Measurements from ENCODE around the gene CSNK1D. TPM values are rescaled to one million over a fixed set of nuclear protein-coding genes. Genes with fewer than 3 reads are reported as not detected.
A peak's percentile ranks its signal among the peaks of the same experiment; 100 is the strongest.

The CSNK1D gene
- total and polyA plus RNA-seq, 2 experiments from 2014 or later = 55.3 to 66.4 TPM

DNA sequence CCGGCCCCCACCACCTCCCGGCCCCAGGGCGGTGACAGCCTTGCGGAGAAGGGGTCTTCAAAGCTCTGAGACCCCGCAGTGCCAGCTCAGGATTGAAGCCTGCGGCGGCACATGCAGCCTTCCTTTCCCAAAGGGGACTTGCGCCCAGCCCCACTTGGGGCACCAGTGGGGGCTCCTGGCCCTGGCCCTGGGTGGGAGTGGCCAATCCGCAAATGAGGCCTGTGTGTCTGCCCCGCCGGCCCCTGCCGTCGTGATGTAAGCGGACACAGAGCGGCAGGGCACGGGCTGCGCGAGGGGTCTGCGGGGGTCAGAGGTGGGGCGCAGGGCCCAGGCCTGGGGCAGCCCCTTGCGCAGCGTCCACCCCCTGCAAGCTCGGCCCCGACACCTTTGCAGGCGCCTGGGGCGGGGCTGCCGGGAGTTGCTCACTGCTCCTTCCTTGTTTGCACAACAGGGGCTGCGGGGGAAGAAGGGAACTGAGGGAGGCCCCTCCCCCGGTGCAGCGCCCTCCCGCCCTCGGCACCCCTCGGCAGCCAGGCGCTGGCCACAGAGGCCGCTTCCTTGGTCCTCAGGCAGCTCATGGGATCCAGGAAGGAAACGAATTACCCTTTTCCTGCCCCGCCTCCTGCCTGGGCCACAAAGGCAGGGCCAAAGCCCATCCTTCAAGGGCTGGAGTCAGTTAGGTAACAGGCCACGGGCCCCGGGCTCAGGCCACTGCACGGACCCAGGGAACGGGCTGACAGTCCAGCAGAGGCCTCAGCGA is 41.8 kb downstream of the CSNK1D start (continued):
- TF ChIP-seq, protein P1, sequence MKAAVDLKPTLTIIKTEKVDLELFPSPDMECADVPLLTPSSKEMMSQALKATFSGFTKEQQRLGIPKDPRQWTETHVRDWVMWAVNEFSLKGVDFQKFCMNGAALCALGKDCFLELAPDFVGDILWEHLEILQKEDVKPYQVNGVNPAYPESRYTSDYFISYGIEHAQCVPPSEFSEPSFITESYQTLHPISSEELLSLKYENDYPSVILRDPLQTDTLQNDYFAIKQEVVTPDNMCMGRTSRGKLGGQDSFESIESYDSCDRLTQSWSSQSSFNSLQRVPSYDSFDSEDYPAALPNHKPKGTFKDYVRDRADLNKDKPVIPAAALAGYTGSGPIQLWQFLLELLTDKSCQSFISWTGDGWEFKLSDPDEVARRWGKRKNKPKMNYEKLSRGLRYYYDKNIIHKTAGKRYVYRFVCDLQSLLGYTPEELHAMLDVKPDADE (IDR thresholded peaks at IDR 0.05) = 0 out of 2 replicates have a peak, but pooled peaks have one; percentile 12

DNA sequence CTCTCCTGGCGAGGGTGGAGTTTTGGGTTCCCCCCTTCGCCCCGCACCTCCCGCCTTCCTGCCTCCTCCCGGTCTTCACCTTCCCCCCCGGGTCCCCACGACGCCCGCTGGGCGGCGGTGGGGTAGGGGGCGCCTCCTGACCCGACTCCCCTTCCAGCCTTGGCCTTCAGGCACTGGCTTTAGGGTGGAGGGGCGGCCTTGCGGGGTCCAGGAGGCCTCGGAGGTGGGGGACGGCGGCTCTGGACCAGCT is 42.3 kb downstream of the CSNK1D start:
- Histone ChIP-seq H3K4me2 (peak overlapping the region; percentile 90), H3K27ac (ENCODE audit: low read depth) (no peak overlapping the region), H3K36me3 (ENCODE audit: insufficient read depth) (no peaks in the 10 kb centered on the region), H3K4me1 (ENCODE audit: insufficient read depth) (no peaks in the 10 kb centered on the region), H3K79me2 (replicated peaks; ENCODE audit: insufficient read depth) (no peaks in the 10 kb centered on the region), H3K4me3 (peak overlapping the region; percentile 66), H2AFZ (peak overlapping the region; percentile 95), H3F3A (replicated peaks; ENCODE audit: low read depth) (no peaks in the 10 kb centered on the region), H3K27me3 (ENCODE audit: insufficient read depth) (peaks cover 51% of the 10 kb centered on the region), H4K20me1 (replicated peaks; ENCODE audit: insufficient read depth) (no peaks in the 10 kb centered on the region; the same call in 1 of the 2 replicates), H3K9me2 (ENCODE audit: insufficient read depth) (no peaks in the 10 kb centered on the region)
- Mint-ChIP-seq H3K9me3 (no peaks in the 10 kb centered on the region), H3K27ac (no peak overlapping the region), H3K4me1 (0 out of 3 replicates have a peak, but pooled peaks cover 3% of the 10 kb centered on the region), H3K4me3 (no peak overlapping the region; the same call in 2 of the 3 replicates), H3K36me3 (ENCODE audit: low read depth) (no peaks in the 10 kb centered on the region), H3K27me3 (ENCODE audit: insufficient read depth, low read depth, poor library complexity) (peaks cover 38% of the 10 kb centered on the region)
- no peak for TF ChIP-seq EZH2 (IDR thresholded peaks at IDR 0.05; ENCODE audit: low read depth, unreplicated experiment)
- no peak for TF ChIP-seq JUNB (IDR thresholded peaks at IDR 0.05; ENCODE audit: unreplicated experiment)
- TF ChIP-seq POLR2AphosphoS5 (IDR thresholded peaks at IDR 0.05; ENCODE audit: low read depth) = 0 out of 2 replicates have a peak, but pooled peaks have one; percentile 8
- peak; percentile 2 for ATAC-seq
- DNase-seq (ENCODE audit: low spot score) = no peak

DNA sequence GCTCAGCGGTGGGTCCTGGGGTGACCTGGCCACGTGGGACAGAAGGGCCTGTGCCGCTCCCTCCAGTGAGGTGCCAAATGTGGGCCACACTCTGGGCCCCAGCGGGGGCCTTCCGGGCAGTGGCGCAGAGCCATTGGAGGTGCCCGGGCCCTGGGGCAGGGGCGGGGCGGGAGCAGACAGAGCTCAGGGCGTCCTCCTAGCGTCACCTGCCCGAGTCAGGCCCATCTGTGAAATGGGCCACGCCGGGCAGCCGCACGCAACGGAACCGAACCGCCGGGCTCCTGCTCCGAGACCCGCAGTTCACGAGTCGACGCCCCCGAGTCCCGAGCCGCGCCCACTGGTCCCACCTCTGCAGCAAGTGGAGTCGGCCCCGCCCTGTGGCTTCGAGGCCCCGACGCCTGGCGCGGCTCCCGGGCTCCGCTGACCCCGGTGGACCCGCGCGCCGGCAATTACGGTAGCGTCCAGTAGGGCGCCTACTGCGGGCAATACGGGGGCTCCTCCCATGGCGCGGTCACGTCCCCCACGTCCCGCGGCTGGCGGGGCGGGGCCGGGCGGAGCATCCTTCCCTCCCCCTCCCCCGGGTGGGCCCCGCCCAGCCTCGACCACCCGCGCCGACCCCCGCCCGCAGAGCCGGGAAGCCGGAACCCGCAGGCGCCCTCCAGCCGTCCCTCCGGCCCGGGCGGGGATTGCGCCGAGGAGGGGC is 42.7 kb downstream of the CSNK1D start:
- H3K27ac ChIP-seq (ENCODE audit: low read depth) = no peak overlapping the region
- no peaks in the 10 kb centered on the region for H3K9me3 Mint-ChIP-seq
- ATAC-seq = peak; percentile 48
- H3K79me2 ChIP-seq (replicated peaks; ENCODE audit: insufficient read depth) = no peaks in the 10 kb centered on the region
- TF ChIP-seq CREB1 (CRISPR knock-in tag; IDR thresholded peaks at IDR 0.05; ENCODE audit: low read depth) (0 out of 2 replicates have a peak, but pooled peaks have one; percentile 38), NANOG (IDR thresholded peaks at IDR 0.05; ENCODE audit: borderline replicate concordance) (no peak), EZH2 (IDR thresholded peaks at IDR 0.05; ENCODE audit: low read depth, unreplicated experiment) (no peak), CTCF (conservative IDR thresholded peaks at IDR 0.05; ENCODE audit: low read depth in 2 of 2) (0 out of 4 replicates have a peak, but pooled peaks have one; percentile 12), POLR2AphosphoS5 (IDR thresholded peaks at IDR 0.05; ENCODE audit: low read depth) (peak; percentile 14; the same call in 1 of the 2 replicates), JUNB (IDR thresholded peaks at IDR 0.05; ENCODE audit: unreplicated experiment) (no peak), ZNF114 (CRISPR knock-in tag; IDR thresholded peaks at IDR 0.05) (no peak)
- H3K27me3 ChIP-seq (ENCODE audit: insufficient read depth) = peaks cover 51% of the 10 kb centered on the region
- H3K4me2 ChIP-seq = peak overlapping the region; percentile 90
- peak; percentile 85 for DNase-seq (ENCODE audit: low spot score)
- no peak overlapping the region for H3K27ac Mint-ChIP-seq
- H3K9me2 ChIP-seq (ENCODE audit: insufficient read depth) = no peaks in the 10 kb centered on the region
- H3K36me3 Mint-ChIP-seq (ENCODE audit: low read depth) = no peaks in the 10 kb centered on the region
- H3K36me3 ChIP-seq (ENCODE audit: insufficient read depth) = no peaks in the 10 kb centered on the region
- no peaks in the 10 kb centered on the region for H3F3A ChIP-seq (replicated peaks; ENCODE audit: low read depth)
- peak overlapping the region; percentile 66 for H3K4me3 ChIP-seq
- H3K4me1 ChIP-seq (ENCODE audit: insufficient read depth) = no peaks in the 10 kb centered on the region
- H2AFZ ChIP-seq = peak overlapping the region; percentile 95
- peaks cover 38% of the 10 kb centered on the region for H3K27me3 Mint-ChIP-seq (ENCODE audit: insufficient read depth, low read depth, poor library complexity)
- no peaks in the 10 kb centered on the region for H3K4me1 Mint-ChIP-seq
- no peaks in the 10 kb centered on the region; the same call in 1 of the 2 replicates for H4K20me1 ChIP-seq (replicated peaks; ENCODE audit: insufficient read depth)
- H3K4me3 Mint-ChIP-seq = no peak overlapping the region
